H1 (cell line): ENCODE results near the gene BCO2. TPM values are rescaled to one million over a fixed set of nuclear protein-coding genes. Genes with fewer than 3 reads are reported as not detected.

ENCODE experiments used
- CTCF ChIA-PET: fragments of 300-600 bp; sonication (Branson Sonifier 250); formaldehyde crosslinking; loops from one replicate; lab custom pipeline; 2021; ENCODE audit not compliant: partially characterized antibody; lab: Charles Lee
- POLR2A ChIA-PET: fragments of 300-600 bp; sonication (Branson Sonifier 250); formaldehyde crosslinking; loops from one replicate; lab custom pipeline; 2021; ENCODE audit warnings: inconsistent platforms; ENCODE audit not compliant: partially characterized antibody; lab: Charles Lee
- DNase-seq, 2 experiments: peaks; one replicate each; pipeline versions ENCODE4 v3.0.0 to v3.0.0-alpha.2; 2010 to 2022; ENCODE audit warnings: low spot score in 2 of 2, low read depth in 1 of 2, mixed read lengths in 1 of 2
- FAIRE-seq: peaks from 2 replicates; lab custom pipeline; 2011; peaks lifted over from hg19 to GRCh38; lab: Jason Lieb, UNC
- H2AFZ ChIP-seq: 2 replicates; pipeline ENCODE4 v1.8.1; 2012; ENCODE audit warnings: low read length, inconsistent platforms
- H2AK5ac ChIP-seq: 2 replicates; pipeline ENCODE4 v1.6.1; 2013; ENCODE audit warnings: low read depth, low read length
- H2BK120ac ChIP-seq: replicated peaks from 2 replicates; pipeline ENCODE3; 2013; ENCODE audit warnings: low read depth, low read length, inconsistent platforms
- H2BK12ac ChIP-seq: 2 replicates; pipeline ENCODE4 v1.6.1; 2013; ENCODE audit warnings: low read depth, low read length
- H2BK15ac ChIP-seq: 2 replicates; pipeline ENCODE4 v1.6.1; 2013; ENCODE audit warnings: low read length
- H2BK20ac ChIP-seq: 2 replicates; pipeline ENCODE4 v1.6.1; 2013; ENCODE audit warnings: low read length
- H2BK5ac ChIP-seq: 2 replicates; pipeline ENCODE4 v1.6.1; 2013; ENCODE audit warnings: low read depth, low read length
- H3K14ac ChIP-seq: 2 replicates; pipeline ENCODE4 v1.6.1; 2013; ENCODE audit warnings: inconsistent platforms; ENCODE audit not compliant: insufficient read length
- H3K18ac ChIP-seq: 2 replicates; pipeline ENCODE4 v1.6.1; 2013; ENCODE audit warnings: low read length; ENCODE audit errors: extremely low read depth
- H3K23ac ChIP-seq: 2 replicates; pipeline ENCODE4 v1.6.1; 2013; ENCODE audit warnings: inconsistent platforms; ENCODE audit not compliant: insufficient read length
- H3K23me2 ChIP-seq: 2 replicates; pipeline ENCODE4 v1.6.1; 2013; ENCODE audit warnings: low read depth, low read length
- H3K27ac ChIP-seq: 2 replicates; pipeline ENCODE4 v1.6.1; 2011; ENCODE audit warnings: low read depth, low read length, inconsistent platforms
- H3K27me3 ChIP-seq, 4 experiments: replicated peaks in 1 of 4; 1 replicate in 1 of 4; 2 replicates in 3 of 4; pipeline versions ENCODE4 v1.6.1 to v1.8.1; 2011 to 2013; ENCODE audit warnings: low read length in 3 of 4, mild to moderate bottlenecking in 3 of 4, inconsistent platforms in 2 of 4, mixed read lengths in 2 of 4, moderate library complexity in 1 of 4; ENCODE audit not compliant: control insufficient read depth in 3 of 4, insufficient read depth in 3 of 4; ENCODE audit errors: extremely low read depth in 1 of 4
- H3K36me3 ChIP-seq, 4 experiments: 2 replicates each; pipeline versions ENCODE4 v1.6.1 to v1.8.1; 2011 to 2013; ENCODE audit warnings: mild to moderate bottlenecking in 4 of 4, low read length in 3 of 4, moderate library complexity in 2 of 4, control low read depth in 1 of 4, inconsistent platforms in 1 of 4; ENCODE audit not compliant: insufficient read depth in 4 of 4, control insufficient read depth in 2 of 4
- H3K4ac ChIP-seq: replicated peaks from 2 replicates; pipeline ENCODE3; 2013; ENCODE audit warnings: low read length, low read depth, mixed read lengths, inconsistent platforms; ENCODE audit not compliant: insufficient read length
- H3K4me1 ChIP-seq, 4 experiments: replicated peaks in 1 of 4; 1 replicate in 1 of 4; 2 replicates in 3 of 4; pipeline versions ENCODE4 v1.6.1 to v1.8.1; 2011 to 2013; ENCODE audit warnings: low read length in 3 of 4, inconsistent platforms in 2 of 4, mixed read lengths in 1 of 4; ENCODE audit not compliant: insufficient read depth in 4 of 4, control insufficient read depth in 3 of 4
- H3K4me2 ChIP-seq, 2 experiments: 2 replicates each; pipeline versions ENCODE4 v1.6.1 to v1.8.1; 2011 to 2013; ENCODE audit warnings: low read depth in 2 of 2, low read length in 2 of 2, control low read depth in 1 of 2, inconsistent platforms in 1 of 2, mild to moderate bottlenecking in 1 of 2; ENCODE audit not compliant: insufficient read depth in 1 of 2
- H3K4me3 ChIP-seq, 4 experiments: fragments of 200-600, 300-600 bp in 1 of 4; sonication (generic), shearing (Covaris generic), sonication (Bioruptor Twin) in 1 of 4; 2 replicates each; pipeline versions ENCODE4 v1.5.1 to v1.8.1; 2011 to 2016; ENCODE audit warnings: low read length in 4 of 4, low read depth in 3 of 4, control low read depth in 2 of 4, inconsistent platforms in 2 of 4, mild to moderate bottlenecking in 2 of 4, mixed read lengths in 1 of 4, moderate library complexity in 1 of 4; ENCODE audit not compliant: insufficient read depth in 2 of 4; ENCODE audit errors: extremely low read depth in 1 of 4
- H3K56ac ChIP-seq: replicated peaks from 2 replicates; pipeline ENCODE3; 2013; ENCODE audit warnings: low read depth, mild to moderate bottlenecking, mixed read lengths, low read length, inconsistent platforms; ENCODE audit not compliant: insufficient read length
- H3K79me1 ChIP-seq: 2 replicates; pipeline ENCODE4 v1.6.1; 2013; ENCODE audit warnings: low read depth, low read length, control low read depth
- H3K79me2 ChIP-seq, 2 experiments: 2 replicates each; pipeline versions ENCODE4 v1.6.1 to v1.8.1; 2012 to 2013; ENCODE audit warnings: low read length in 2 of 2, mild to moderate bottlenecking in 2 of 2, inconsistent platforms in 1 of 2; ENCODE audit not compliant: insufficient read depth in 2 of 2, control insufficient read depth in 1 of 2
- H3K9ac ChIP-seq, 4 experiments: replicated peaks in 1 of 4; 1 replicate in 1 of 4; 2 replicates in 3 of 4; pipeline versions ENCODE4 v1.6.1 to v1.8.1; 2011 to 2013; ENCODE audit warnings: low read depth in 3 of 4, low read length in 3 of 4, control low read depth in 2 of 4, mild to moderate bottlenecking in 2 of 4, moderate library complexity in 2 of 4, inconsistent platforms in 1 of 4; ENCODE audit errors: extremely low read depth in 1 of 4
- H3K9me3 ChIP-seq, 2 experiments: 2 replicates each; pipeline versions ENCODE4 v1.6.1 to v1.8.1; 2012 to 2013; ENCODE audit warnings: mild to moderate bottlenecking in 2 of 2, moderate library complexity in 2 of 2, control low read depth in 1 of 2, inconsistent platforms in 1 of 2, low read depth in 1 of 2, low read length in 1 of 2, mixed read lengths in 1 of 2; ENCODE audit not compliant: insufficient read depth in 2 of 2
- H4K20me1 ChIP-seq, 2 experiments: replicated peaks in 1 of 2; 2 replicates each; pipeline versions ENCODE3 to v1.8.1; 2011 to 2013; ENCODE audit warnings: inconsistent platforms in 2 of 2, low read length in 2 of 2, mild to moderate bottlenecking in 1 of 2; ENCODE audit not compliant: insufficient read depth in 2 of 2, control insufficient read depth in 1 of 2
- H4K5ac ChIP-seq: 2 replicates; pipeline ENCODE4 v1.6.1; 2013; ENCODE audit warnings: low read length, low read depth, mixed read lengths, inconsistent platforms; ENCODE audit not compliant: insufficient read length
- H4K8ac ChIP-seq: 2 replicates; pipeline ENCODE4 v1.8.0; 2013; ENCODE audit warnings: mild to moderate bottlenecking, moderate library complexity, low read length, inconsistent platforms; ENCODE audit not compliant: insufficient read depth; ENCODE audit errors: extremely low read depth
- H4K91ac ChIP-seq: replicated peaks from 2 replicates; pipeline ENCODE3; 2013; ENCODE audit warnings: low read length, mixed read lengths, inconsistent platforms; ENCODE audit not compliant: insufficient read length
- CHD1 ChIP-seq: IDR thresholded peaks from 2 replicates; pipeline ENCODE4 v1.6.1; 2012; ENCODE audit warnings: low read depth, low read length, improper control_type of control experiment
- JUND ChIP-seq: IDR thresholded peaks from 2 replicates; pipeline ENCODE4 v1.6.1; 2011; ENCODE audit warnings: mild to moderate bottlenecking, improper control_type of control experiment, low read length
- TAF7 ChIP-seq: optimal IDR thresholded peaks from 2 replicates; pipeline ENCODE3; 2011; ENCODE audit warnings: low read depth, mild to moderate bottlenecking, inconsistent platforms, low read length, moderate library complexity, borderline replicate concordance
- WGBS, 2 experiments: shearing (Covaris generic) in 1 of 2; methylation state at CpG; one replicate each; pipeline versions ENCODE4 v1.1.6 to v1.1.7; 2013 to 2015; ENCODE audit warnings: low lambda C conversion rate in 2 of 2, mixed read lengths in 2 of 2, inconsistent platforms in 1 of 2, low coverage in 1 of 2, missing lambda C conversion rate in 1 of 2; ENCODE audit not compliant: insufficient replicate concordance in 2 of 2, insufficient coverage in 1 of 2, insufficient read length in 1 of 2; ENCODE audit errors: extremely low coverage in 1 of 2, missing lambda C conversion rate in 1 of 2; 5-methylcytosine and 5-hydroxymethylcytosine counted together
- polyA plus RNA-seq, 7 experiments: library from polyadenylated mRNA; depleted of rRNA in 3 of 7; stranded (reverse) in 5 of 7; unstranded in 2 of 7; fragments of >200 nt in 5 of 7; fragments of 200-250 nt in 2 of 7; gene quantifications; 1 replicate in 5 of 7; 2 replicates in 1 of 7; 4 replicates in 1 of 7; pipeline versions ENCODE4 v1.2.1 to v1.2.3, GENCODE V29; 2011 to 2013; ENCODE audit warnings: missing spikeins in 2 of 7, mixed read lengths in 2 of 7
- total RNA-seq: library from RNA; stranded (reverse); fragmentation: NEBNext Ultra II Directional; extraction: Animal tissue kit (Norgen Biotek cat#: 25700); gene quantifications from 2 replicates; pipeline ENCODE4 v1.2.1, GENCODE V29; 2021

The BCO2 gene
- total and polyA plus RNA-seq, 2 of the 8 experiments (the other 6 are each of a cell fraction or from before 2014, with no cell fraction given), result 0.42 to 0.82 TPM

GRCh38 chr11:112212290-112212689 lies 37.0 kb downstream of the BCO2 start:
- 69% methylated on average over 3 of the region's 3 CpGs; no CpG with 5 or more reads in 1 of the 2 experiments for WGBS, 2 experiments
- H4K20me1 ChIP-seq, result no peaks in the 10 kb centered on the region
- H2AFZ ChIP-seq, result no peak overlapping the region
- H3K4ac ChIP-seq, result no peak overlapping the region
- no peaks in the 10 kb centered on the region for H3K79me2 ChIP-seq
- H2BK120ac ChIP-seq, result no peak overlapping the region
- no peak for DNase-seq
- H3K23me2 ChIP-seq, result no peaks in the 10 kb centered on the region; the same call in 1 of the 2 replicates
- H2BK15ac ChIP-seq, result no peak overlapping the region
- H4K8ac ChIP-seq, result no peak overlapping the region
- no peak overlapping the region for H3K14ac ChIP-seq
- ChIA-PET POLR2A (interaction anchor here (1.1 kb wide), 1 partner anchor 14 kb away, joined by 3 read pairs; the partner anchor contains the start of gene PTS), CTCF (interaction anchor here (0.5 to 1.6 kb wide), 3 partner anchors 68 to 746 kb away, joined by 3 to 5 read pairs (median 3); no protein-coding TSS in a partner anchor)
- FAIRE-seq, result no peak
- H2BK12ac ChIP-seq, result no peak overlapping the region
- no peak overlapping the region for H2AK5ac ChIP-seq
- no peak overlapping the region for H2BK5ac ChIP-seq
- H3K36me3 ChIP-seq, result no peaks in the 10 kb centered on the region
- H2BK20ac ChIP-seq, result no peak overlapping the region
- no peaks in the 10 kb centered on the region for H3K79me1 ChIP-seq
- no peak overlapping the region for H4K5ac ChIP-seq
- no peak overlapping the region for H3K23ac ChIP-seq
- no peak overlapping the region for H4K91ac ChIP-seq
- no peaks in the 10 kb centered on the region for H3K4me1 ChIP-seq
- H3K9ac ChIP-seq, result no peak overlapping the region
- no peak overlapping the region for H3K4me3 ChIP-seq
- H3K9me3 ChIP-seq, result no peaks in the 10 kb centered on the region
- H3K27me3 ChIP-seq, result no peaks in the 10 kb centered on the region
- no peak overlapping the region for H3K27ac ChIP-seq
- H3K4me2 ChIP-seq, result no peak overlapping the region
- no peak overlapping the region for H3K18ac ChIP-seq
- no peak overlapping the region for H3K56ac ChIP-seq
- no peak for TF ChIP-seq TAF7
- TF ChIP-seq CHD1, result no peak
- TF ChIP-seq JUND, result no peak
